Choroid plexus epithelial cell (primary cell): ENCODE measurements around the gene PILRB.
A peak's percentile ranks its signal among the peaks of the same experiment; 100 is the strongest.

ENCODE experiments used
- DNase-seq: peaks from one replicate; pipeline ENCODE4 v3.0.0-alpha.2; 2010; ENCODE audit warnings: low read depth
- H3K4me3 ChIP-seq: 2 replicates; pipeline ENCODE4 v1.5.1; 2011; ENCODE audit warnings: low read depth, mild to moderate bottlenecking, control low read depth, low read length, moderate library complexity
- TF ChIP-seq, protein P1 (sequence below): conservative IDR thresholded peaks from 2 replicates; pipeline ENCODE4 v1.5.1; 2011; ENCODE audit warnings: low read depth, mild to moderate bottlenecking, control low read depth, inconsistent platforms, low read length, moderate library complexity

Gene PILRB

DNA sequence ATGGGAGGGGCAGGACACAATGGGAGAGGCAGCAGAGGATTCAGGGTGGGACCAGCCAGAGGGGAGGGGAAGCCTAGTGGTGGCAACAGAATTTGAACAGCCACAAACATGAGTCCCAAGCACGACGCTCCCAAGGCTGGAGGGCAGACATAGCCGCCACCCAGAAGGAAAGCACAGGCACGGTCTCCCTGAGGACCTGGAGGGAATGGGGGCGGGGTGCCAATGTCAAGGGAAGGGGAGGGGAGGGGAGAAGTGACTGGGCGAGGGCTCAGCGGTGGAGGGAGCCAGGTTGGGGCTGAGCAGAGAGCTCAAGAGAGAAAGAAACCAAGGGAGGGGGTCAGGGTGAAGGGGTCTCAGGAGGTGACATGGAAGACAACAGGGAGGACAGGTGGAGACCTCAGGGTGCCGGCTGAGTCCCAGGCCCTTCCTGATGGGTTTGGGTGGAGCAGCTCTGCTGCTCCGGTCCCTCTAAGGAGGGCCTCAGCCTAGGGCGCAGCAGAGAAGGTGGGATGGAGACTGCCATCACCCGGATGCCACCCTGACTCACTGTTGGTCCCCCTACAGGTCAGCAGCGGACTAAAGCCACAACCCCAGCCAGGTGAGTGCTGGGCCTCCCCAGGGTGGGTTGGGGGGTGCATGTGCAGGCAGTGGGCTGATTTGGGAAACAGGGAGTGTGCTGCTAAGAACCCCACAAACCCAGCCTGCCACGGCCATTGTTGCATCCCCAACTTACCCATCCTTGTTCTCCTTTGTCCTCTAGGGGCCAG, 39.6 kb downstream of the PILRB start:
- TF ChIP-seq, protein P1, sequence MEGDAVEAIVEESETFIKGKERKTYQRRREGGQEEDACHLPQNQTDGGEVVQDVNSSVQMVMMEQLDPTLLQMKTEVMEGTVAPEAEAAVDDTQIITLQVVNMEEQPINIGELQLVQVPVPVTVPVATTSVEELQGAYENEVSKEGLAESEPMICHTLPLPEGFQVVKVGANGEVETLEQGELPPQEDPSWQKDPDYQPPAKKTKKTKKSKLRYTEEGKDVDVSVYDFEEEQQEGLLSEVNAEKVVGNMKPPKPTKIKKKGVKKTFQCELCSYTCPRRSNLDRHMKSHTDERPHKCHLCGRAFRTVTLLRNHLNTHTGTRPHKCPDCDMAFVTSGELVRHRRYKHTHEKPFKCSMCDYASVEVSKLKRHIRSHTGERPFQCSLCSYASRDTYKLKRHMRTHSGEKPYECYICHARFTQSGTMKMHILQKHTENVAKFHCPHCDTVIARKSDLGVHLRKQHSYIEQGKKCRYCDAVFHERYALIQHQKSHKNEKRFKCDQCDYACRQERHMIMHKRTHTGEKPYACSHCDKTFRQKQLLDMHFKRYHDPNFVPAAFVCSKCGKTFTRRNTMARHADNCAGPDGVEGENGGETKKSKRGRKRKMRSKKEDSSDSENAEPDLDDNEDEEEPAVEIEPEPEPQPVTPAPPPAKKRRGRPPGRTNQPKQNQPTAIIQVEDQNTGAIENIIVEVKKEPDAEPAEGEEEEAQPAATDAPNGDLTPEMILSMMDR = no peak
- DNase-seq = no peak
- no peak overlapping the region for H3K4me3 ChIP-seq

DNA sequence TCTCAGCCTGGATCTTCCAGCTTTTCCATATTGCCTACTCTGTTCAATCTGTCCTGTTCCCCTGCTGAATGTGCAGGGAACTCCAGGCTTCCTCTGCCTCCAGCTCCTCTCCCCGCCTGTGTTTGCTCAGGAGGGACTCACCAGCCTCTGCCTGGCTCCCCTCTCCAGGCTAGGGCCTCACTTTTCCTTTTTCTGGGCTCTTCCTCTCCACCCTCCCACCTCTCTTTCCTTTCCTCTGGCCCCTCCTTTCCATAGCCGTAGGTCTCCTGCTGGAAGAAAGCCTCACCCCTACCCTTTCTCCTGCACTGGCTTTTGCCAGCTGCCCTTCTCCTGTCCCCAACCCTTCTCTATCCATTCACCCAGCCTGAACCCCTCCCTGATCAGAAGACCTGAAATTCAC, 40.3 kb downstream of the PILRB start:
- no peak for DNase-seq
- H3K4me3 ChIP-seq = no peak overlapping the region
- TF ChIP-seq, protein P1 = no peak

DNA sequence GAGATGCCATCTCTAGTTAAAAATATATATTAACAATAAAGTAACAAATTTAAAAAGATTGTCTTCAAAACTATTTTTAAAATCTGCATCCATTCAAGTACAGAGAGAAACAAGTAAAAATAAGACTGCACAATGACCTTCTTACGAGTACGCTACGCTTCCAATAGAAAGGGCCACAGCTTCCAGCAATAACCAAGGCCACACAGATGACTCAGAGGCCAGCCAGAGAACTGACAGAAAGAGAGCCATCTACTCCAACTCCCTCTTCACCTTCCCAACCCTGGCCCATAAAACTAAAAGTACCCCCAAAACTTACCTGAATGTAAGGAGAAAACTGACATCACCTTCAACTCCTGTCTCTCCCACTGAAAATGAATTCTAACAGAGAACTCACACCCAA, 42.1 kb downstream of the PILRB start:
- DNase-seq = no peak
- H3K4me3 ChIP-seq = no peak overlapping the region
- TF ChIP-seq, protein P1 = no peak

DNA sequence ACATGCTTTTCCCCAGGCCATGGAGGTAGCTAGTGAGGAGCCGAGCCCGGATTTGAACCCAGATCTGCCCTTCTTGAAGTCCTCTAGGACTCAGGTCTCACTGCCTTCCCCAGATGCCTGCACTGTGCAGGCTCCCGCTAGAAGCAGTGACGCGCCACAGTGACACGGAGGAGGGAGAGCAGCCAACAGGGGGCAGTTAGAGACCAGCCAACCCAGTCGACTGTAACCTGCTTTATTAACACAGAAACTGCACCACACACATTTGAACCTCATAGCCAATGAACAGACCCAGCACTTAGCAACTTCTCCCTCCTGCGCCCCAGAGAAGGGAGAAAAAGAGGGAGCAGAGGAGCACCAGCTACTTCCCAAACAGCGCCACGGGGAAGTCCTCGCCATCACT, 42.7 kb downstream of the PILRB start:
- TF ChIP-seq, protein P1 = no peak

DNA sequence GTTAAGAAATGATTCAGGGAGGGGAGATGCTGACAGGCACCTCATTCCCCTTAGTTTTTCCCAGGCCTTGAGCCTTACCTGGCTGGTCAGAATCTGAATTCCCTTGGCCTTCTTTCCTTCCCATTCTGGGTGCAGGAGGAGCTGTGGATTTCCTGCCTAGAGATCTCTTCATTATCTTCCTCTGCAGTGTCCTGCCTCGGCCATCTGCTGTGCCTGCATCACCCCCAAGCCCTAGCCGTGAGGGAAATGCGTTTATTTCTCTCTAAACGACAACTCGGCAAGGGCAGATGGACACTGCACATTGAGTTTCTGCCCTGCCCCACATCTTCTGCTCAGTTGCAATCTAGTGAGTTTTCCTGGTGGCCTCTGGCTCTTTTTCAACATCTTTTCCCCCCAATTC, 43.9 kb downstream of the PILRB start:
- TF ChIP-seq, protein P1 = no peak
- DNase-seq = no peak
- no peak overlapping the region for H3K4me3 ChIP-seq

More for the DNA sequence above, 42.7 kb downstream of the PILRB start:
- peak; percentile 10 for DNase-seq
- H3K4me3 ChIP-seq = no peak overlapping the region

DNA sequence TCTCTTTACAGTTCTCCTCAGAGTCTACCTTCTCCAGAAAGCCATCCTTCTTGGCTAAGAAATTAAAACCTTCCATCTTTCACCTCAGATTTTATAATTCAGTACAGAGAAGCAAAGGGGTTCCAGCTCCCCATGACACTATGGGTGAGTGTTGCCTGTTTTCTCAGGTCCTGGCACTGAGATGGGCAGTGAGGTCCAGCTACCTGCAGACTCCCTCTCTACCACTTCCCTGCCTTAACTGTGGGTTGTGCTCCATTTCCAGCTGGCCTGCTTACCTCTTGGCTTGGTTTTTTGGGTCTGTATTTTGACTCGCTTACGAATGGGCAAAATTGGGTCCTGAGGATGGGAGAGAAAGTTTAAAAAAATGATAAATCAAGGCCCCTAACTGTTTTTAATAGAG, 44.3 kb downstream of the PILRB start:
- DNase-seq = no peak
- TF ChIP-seq, protein P1 = no peak

DNA sequence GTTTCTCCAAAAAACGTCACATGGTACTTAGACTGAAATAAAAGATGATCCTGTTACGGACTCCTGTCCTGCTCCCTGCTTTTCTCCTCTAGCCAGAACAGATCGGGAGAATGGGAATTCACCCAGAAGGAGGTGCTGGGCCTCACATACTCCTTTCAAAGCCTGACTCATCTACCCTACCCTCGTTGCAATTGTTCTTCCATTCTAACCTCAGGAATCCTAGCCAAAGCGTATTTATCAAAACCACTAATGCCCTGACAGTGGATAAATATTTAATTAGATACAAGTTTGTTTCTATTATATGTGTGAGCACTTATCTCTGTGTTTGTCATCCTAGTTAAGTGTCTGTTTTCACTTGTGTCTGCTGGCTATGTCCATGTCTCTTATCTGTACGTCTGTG, 48.9 kb downstream of the PILRB start:
- no peak overlapping the region for H3K4me3 ChIP-seq
- DNase-seq = peak; percentile 53
- TF ChIP-seq, protein P1 = no peak

More for the DNA sequence above, 44.3 kb downstream of the PILRB start:
- H3K4me3 ChIP-seq = no peak overlapping the region
